Type B pancreatic cell (in vitro differentiated cells): ENCODE results near the gene ALOXE3. TPM values are rescaled to one million over a fixed set of nuclear protein-coding genes. Genes with fewer than 3 reads are reported as not detected.

Experiments
- DNase-seq: peaks from one replicate; pipeline ENCODE4 v3.0.0; 2021; ENCODE audit warnings: mixed read lengths; ENCODE audit not compliant: unreplicated experiment; ENCODE audit errors: extremely low spot score
- H3K27ac Mint-ChIP-seq: 2 replicates; pipeline ENCODE4 v1.8.0; 2021; ENCODE audit warnings: mild to moderate bottlenecking, mixed read lengths
- H3K27me3 Mint-ChIP-seq: 2 replicates; pipeline ENCODE4 v1.8.0; 2021; ENCODE audit warnings: mixed read lengths
- H3K36me3 Mint-ChIP-seq: 2 replicates; pipeline ENCODE4 v1.8.0; 2021; ENCODE audit warnings: mixed read lengths
- H3K4me1 Mint-ChIP-seq: one replicate; pipeline ENCODE4 v1.8.0; 2021; ENCODE audit warnings: mixed read lengths; ENCODE audit not compliant: unreplicated experiment
- H3K4me3 Mint-ChIP-seq: 2 replicates; pipeline ENCODE4 v1.8.0; 2021; ENCODE audit warnings: mild to moderate bottlenecking, mixed read lengths
- H3K9me3 Mint-ChIP-seq: 2 replicates; pipeline ENCODE4 v1.8.0; 2021; ENCODE audit warnings: mixed read lengths
- CTCF ChIP-seq: fragments of 200-600 bp; sonication (generic); conservative IDR thresholded peaks from 2 replicates; pipeline ENCODE4 v1.5.0; 2021; ENCODE audit warnings: antibody characterized with exemption, mild to moderate bottlenecking
- total RNA-seq: library from RNA; stranded (reverse); gene quantifications from 2 replicates; pipeline ENCODE4 v1.2.1, GENCODE V29; 2021; ENCODE audit warnings: low replicate concordance

Gene ALOXE3
- total RNA-seq, 1 donor from 2014 or later, result not detected

- peaks cover 28% of the 10 kb centered on the region for H3K4me1 Mint-ChIP-seq
- DNase-seq, result no peak
- H3K27ac Mint-ChIP-seq, result no peak overlapping the region
- H3K27me3 Mint-ChIP-seq, result peaks cover 4% of the 10 kb centered on the region
- H3K36me3 Mint-ChIP-seq, result peaks cover 6% of the 10 kb centered on the region
- no peak for TF ChIP-seq CTCF
- no peak overlapping the region for H3K4me3 Mint-ChIP-seq
- no peaks in the 10 kb centered on the region for H3K9me3 Mint-ChIP-seq
Measured at GRCh38 chr17:8155231-8155995, 37.1 kb upstream of the ALOXE3 start.

GRCh38 chr17:8154608-8155155 is 36.4 kb upstream of the ALOXE3 start:
- peaks cover 21% of the 10 kb centered on the region for H3K4me1 Mint-ChIP-seq
- peaks cover 6% of the 10 kb centered on the region for H3K36me3 Mint-ChIP-seq
- no peak for TF ChIP-seq CTCF
- no peak overlapping the region for H3K4me3 Mint-ChIP-seq
- H3K9me3 Mint-ChIP-seq, result no peaks in the 10 kb centered on the region
- no peak overlapping the region for H3K27ac Mint-ChIP-seq
- no peak for DNase-seq
- peaks cover 4% of the 10 kb centered on the region for H3K27me3 Mint-ChIP-seq

GRCh38 chr17:8153957-8154607 is 35.8 kb upstream of the ALOXE3 start:
- H3K36me3 Mint-ChIP-seq, result peaks cover 6% of the 10 kb centered on the region
- H3K27me3 Mint-ChIP-seq, result peaks cover 4% of the 10 kb centered on the region
- H3K27ac Mint-ChIP-seq, result no peak overlapping the region
- no peak overlapping the region for H3K4me3 Mint-ChIP-seq
- H3K4me1 Mint-ChIP-seq, result peaks cover 21% of the 10 kb centered on the region
- peak; percentile 94 for DNase-seq
- no peak for TF ChIP-seq CTCF
- no peaks in the 10 kb centered on the region for H3K9me3 Mint-ChIP-seq

- TF ChIP-seq CTCF, result no peak
- peak; percentile 67 for DNase-seq
- H3K36me3 Mint-ChIP-seq, result peaks cover 2% of the 10 kb centered on the region
- peak overlapping the region; percentile 97 for H3K4me3 Mint-ChIP-seq
- no peak overlapping the region for H3K27ac Mint-ChIP-seq
- peaks cover 21% of the 10 kb centered on the region for H3K4me1 Mint-ChIP-seq
- H3K27me3 Mint-ChIP-seq, result peaks cover 4% of the 10 kb centered on the region
- no peaks in the 10 kb centered on the region for H3K9me3 Mint-ChIP-seq
Measured at GRCh38 chr17:8153525-8153956, 35.2 kb upstream of the ALOXE3 start.

- no peak for DNase-seq
- H3K27me3 Mint-ChIP-seq, result peaks cover 4% of the 10 kb centered on the region
- no peaks in the 10 kb centered on the region for H3K9me3 Mint-ChIP-seq
- TF ChIP-seq CTCF, result no peak
- H3K27ac Mint-ChIP-seq, result no peak overlapping the region
- peak overlapping the region; percentile 97 for H3K4me3 Mint-ChIP-seq
- no peaks in the 10 kb centered on the region for H3K36me3 Mint-ChIP-seq
- peaks cover 21% of the 10 kb centered on the region for H3K4me1 Mint-ChIP-seq
Measured at GRCh38 chr17:8153031-8153451, 34.7 kb upstream of the ALOXE3 start.
